Cardiac septum (tissue), 1 donor: ENCODE measurements around the gene MED1. TPM values are rescaled to one million over a fixed set of nuclear protein-coding genes. Genes with fewer than 3 reads are reported as not detected.
"Not testable (repeated sequence)": the region's sequence is repeated elsewhere in the genome, so short reads cannot be mapped to it uniquely, and the experiment has no call there.

Experiments
- DNase-seq: peaks from one replicate; pipeline ENCODE4 v3.0.0-alpha.2; 2020; ENCODE audit warnings: low spot score
- intact Hi-C: fragments of 100-400 bp; cut with DNase I; formaldehyde crosslinking; loops from one replicate; pipeline ENCODE4 v1.14.0; 2022
- long read RNA-seq: library from polyadenylated mRNA; unstranded; transcript quantifications from one replicate; pipeline ENCODE4 v2.0.0, GENCODE V29; 2021
- total RNA-seq: library from RNA; stranded (reverse); fragmentation: NEBNext Ultra II Directional; extraction: Animal tissue kit (Norgen Biotek cat#: 25700); gene quantifications from one replicate; pipeline ENCODE4 v1.2.1, GENCODE V29; 2021
- donor health status: DM: no; HTN: no; CAD: no.

The MED1 gene
- total RNA-seq, result 24.2 TPM
- long read RNA-seq, full-length matches to known transcripts, result 6 of 17 reads
- long read RNA-seq, partial matches to known transcripts, result 0 of 17 reads
- long read RNA-seq, other reads (novel, unspliced or antisense), result 11 of 17 reads

GRCh38 chr17:39450847-39451581 lies at the start of gene MED1:
Gene MED1, minus strand, starts transcription at chr17:39451263. Its CDS starts 201 bp downstream, at chr17:39451062.
- DNase-seq, result peak; percentile 95
- intact Hi-C loops, result loop anchor here (1.0 to 2.0 kb wide), 2 partner anchors 10 to 48 kb away; partner anchors contain the start of gene CDK12

- intact Hi-C loops, DNase-seq: not testable (repeated sequence)
Measured at GRCh38 chr17:39496921-39497320, 45.9 kb upstream of the MED1 start.

DNA sequence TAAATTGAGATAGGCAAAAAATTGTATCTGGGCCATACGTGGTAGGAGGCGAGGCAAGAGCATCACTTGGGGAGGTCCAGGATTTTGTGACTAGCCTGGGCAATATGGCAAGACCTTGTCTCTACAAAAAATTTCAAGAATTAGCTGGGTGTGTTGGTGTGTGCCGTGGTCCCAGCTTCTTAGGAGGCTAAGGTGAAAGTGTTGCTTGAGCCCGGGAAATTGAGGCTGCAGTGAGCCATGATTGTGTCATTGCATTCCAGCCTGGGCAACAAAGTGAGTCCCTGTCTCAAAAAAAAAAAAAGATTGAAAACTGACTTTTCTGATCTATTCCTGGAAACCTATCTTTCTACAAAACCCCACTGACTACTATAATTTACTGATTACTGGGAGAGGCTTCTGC lies 36.9 kb upstream of the MED1 start:
- DNase-seq, result no peak
- intact Hi-C loops, result no loop called here

- intact Hi-C loops, DNase-seq: not testable (repeated sequence)
Measured at GRCh38 chr17:39487490-39487889, 36.4 kb upstream of the MED1 start.

DNA sequence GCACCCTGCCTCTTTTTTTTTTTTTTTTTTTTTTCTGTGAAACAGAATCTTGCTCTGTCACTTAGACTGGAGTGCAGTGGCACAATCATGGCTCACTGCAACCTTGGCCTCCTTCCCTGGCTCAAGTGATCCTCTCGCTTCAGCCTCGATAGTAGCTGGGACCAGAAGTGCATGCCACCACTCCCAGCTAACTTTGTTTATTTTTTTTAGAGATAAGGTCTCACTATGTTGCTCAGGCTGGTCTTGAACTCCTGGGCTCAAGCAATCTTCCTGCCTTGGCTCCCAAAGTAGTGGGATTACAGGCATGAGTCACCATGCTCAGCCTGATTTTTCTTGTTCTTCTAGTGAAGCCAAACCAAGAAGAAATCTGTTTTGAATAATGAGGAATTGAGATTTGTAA lies 35.2 kb upstream of the MED1 start:
- intact Hi-C loops, result no loop called here
- DNase-seq, result no peak

- intact Hi-C loops, result no loop called here
- DNase-seq, result no peak
Measured at GRCh38 chr17:39485555-39485954, 34.5 kb upstream of the MED1 start.

DNA sequence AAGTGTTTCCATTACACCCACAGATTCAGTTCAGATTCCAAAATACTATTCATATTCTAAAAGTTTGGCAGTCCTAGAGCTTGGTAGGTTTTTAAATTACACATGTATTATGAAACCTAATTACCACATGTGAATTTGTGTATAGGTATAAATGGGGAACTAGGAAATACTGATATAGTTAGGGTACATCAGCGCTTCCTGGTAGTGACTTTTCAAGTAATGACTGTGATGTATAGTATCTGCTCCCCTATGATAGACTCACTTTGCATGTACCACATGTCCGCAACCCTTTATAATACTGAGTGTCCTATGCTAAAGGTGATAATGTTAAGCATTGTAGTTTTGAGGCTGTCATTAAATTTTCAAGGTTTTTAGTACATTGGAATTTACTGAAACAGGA lies 33.1 kb upstream of the MED1 start:
- intact Hi-C loops, result no loop called here
- DNase-seq, result no peak

GRCh38 chr17:39483506-39483905 lies 32.4 kb upstream of the MED1 start:
- DNase-seq, result no peak
- intact Hi-C loops, result no loop called here

GRCh38 chr17:39479631-39480030 lies 28.6 kb upstream of the MED1 start:
- DNase-seq, result not testable (repeated sequence)

GRCh38 chr17:39473310-39473709 lies 22.2 kb upstream of the MED1 start:
- intact Hi-C loops, result no loop called here
- DNase-seq, result no peak

More at GRCh38 chr17:39479631-39480030, 28.6 kb upstream of the MED1 start:
- intact Hi-C loops, result not testable (repeated sequence)

- DNase-seq, intact Hi-C loops: not testable (repeated sequence)
Measured at GRCh38 chr17:39468610-39469009, 17.5 kb upstream of the MED1 start.

GRCh38 chr17:39464639-39465181 lies 13.6 kb upstream of the MED1 start:
- DNase-seq, intact Hi-C loops: not testable (repeated sequence)

DNA sequence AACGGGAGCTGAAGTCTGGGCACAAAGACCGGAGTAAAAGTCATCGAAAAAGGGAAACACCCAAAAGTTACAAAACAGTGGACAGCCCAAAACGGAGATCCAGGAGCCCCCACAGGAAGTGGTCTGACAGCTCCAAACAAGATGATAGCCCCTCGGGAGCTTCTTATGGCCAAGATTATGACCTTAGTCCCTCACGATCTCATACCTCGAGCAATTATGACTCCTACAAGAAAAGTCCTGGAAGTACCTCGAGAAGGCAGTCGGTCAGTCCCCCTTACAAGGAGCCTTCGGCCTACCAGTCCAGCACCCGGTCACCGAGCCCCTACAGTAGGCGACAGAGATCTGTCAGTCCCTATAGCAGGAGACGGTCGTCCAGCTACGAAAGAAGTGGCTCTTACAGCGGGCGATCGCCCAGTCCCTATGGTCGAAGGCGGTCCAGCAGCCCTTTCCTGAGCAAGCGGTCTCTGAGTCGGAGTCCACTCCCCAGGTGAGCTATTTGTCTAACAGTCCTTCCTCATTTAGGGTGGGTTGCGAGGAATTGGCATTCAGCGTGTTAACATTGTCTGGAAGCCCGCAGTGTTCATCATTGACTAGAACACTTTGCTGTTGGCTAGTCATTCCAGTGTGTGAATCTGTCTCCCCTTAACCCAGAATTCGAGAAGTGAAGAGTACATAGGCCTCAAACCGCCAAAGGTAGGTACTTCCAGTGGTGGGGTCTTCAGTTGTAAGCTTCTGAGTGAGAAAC lies 11.7 kb upstream of the MED1 start:
- intact Hi-C loops, result no loop called here
- no peak for DNase-seq

DNA sequence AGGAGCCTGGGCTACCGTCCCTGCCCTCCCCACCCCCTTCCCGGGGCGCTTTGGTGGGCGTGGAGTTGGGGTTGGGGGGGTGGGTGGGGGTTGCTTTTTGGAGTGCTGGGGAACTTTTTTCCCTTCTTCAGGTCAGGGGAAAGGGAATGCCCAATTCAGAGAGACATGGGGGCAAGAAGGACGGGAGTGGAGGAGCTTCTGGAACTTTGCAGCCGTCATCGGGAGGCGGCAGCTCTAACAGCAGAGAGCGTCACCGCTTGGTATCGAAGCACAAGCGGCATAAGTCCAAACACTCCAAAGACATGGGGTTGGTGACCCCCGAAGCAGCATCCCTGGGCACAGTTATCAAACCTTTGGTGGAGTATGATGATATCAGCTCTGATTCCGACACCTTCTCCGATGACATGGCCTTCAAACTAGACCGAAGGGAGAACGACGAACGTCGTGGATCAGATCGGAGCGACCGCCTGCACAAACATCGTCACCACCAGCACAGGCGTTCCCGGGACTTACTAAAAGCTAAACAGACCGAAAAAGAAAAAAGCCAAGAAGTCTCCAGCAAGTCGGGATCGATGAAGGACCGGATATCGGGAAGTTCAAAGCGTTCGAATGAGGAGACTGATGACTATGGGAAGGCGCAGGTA lies 11.0 kb upstream of the MED1 start:
- peak; percentile 77 for DNase-seq
- intact Hi-C loops, result loop anchor here (1.0 kb wide), 1 partner anchor 11 kb away; the partner anchor contains the start of gene MED1

GRCh38 chr17:39461113-39461925 lies 10.3 kb upstream of the MED1 start, which contains the start of gene CDK12:
Gene CDK12, plus strand, starts transcription at chr17:39461486. Its CDS starts 586 bp downstream, at chr17:39462072.
- intact Hi-C loops, result loop anchor here (1.0 kb wide), 1 partner anchor 10 kb away; the partner anchor contains the start of gene MED1
- peak; percentile 97 for DNase-seq

DNA sequence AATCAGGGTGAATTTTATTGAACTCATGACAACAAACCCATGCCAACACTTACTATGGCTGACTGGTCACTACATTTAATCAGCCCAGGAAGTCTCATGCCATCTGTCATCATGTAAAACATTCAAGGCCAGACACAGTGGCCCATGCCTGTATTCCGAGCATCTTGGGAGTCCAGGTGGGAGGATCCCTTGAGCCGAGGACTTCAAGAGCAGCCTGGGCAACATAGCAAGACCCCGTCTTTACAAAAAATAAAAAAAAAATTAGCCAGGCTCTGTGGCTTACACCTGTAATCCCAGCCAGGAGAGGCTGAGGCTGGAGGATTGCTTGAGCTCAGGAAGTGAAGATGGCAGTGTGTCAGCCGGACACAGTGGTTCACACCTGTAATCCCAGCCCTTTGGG lies 4.9 kb upstream of the MED1 start:
- DNase-seq, result no peak
- intact Hi-C loops, result no loop called here

DNA sequence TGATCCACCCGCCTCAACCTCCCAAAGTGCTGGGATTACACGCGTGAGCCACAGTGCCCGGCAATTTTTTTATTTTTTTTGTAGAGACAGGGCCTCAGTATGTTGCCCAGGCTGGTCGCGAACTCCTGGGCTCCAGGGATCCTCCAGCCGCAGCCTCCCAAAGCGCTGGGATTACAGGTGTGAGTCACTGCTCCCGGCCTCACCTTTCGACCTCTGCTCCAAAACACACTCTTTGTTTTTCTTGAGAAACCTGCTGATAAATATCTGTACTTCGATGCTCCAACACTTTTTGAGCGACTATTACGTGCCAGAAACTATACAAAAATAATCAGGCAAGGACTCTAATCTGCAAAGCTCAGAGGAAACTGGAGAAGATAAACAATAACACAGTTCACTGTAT lies 1.0 kb downstream of the MED1 start:
- intact Hi-C loops, result loop anchor here (2.0 kb wide), 1 partner anchor 47 kb away; no protein-coding TSS in a partner anchor
- no peak for DNase-seq

- DNase-seq, result no peak
- intact Hi-C loops, result no loop called here
Measured at GRCh38 chr17:39447561-39447960, 3.5 kb downstream of the MED1 start.

- intact Hi-C loops, result no loop called here
- DNase-seq, result no peak
Measured at GRCh38 chr17:39443326-39443725, 7.7 kb downstream of the MED1 start.
